Loucy (cell line): Measurements from ENCODE around the gene CKMT2.

Experiments used
- EZH2phosphoT487 ChIP-seq: fragments of 200-600 bp; IDR thresholded peaks from 2 replicates; pipeline ENCODE4 v1.6.1; 2018; ENCODE audit warnings: antibody characterized with exemption, mild to moderate bottlenecking, moderate library complexity, borderline replicate concordance
- TF ChIP-seq, protein P1 (sequence below): fragments of 200-600 bp; sonication (generic); conservative IDR thresholded peaks from 2 replicates; pipeline ENCODE4 v1.5.1; 2014; ENCODE audit warnings: mild to moderate bottlenecking, antibody characterized with exemption, low read length

- TF ChIP-seq, protein P1, sequence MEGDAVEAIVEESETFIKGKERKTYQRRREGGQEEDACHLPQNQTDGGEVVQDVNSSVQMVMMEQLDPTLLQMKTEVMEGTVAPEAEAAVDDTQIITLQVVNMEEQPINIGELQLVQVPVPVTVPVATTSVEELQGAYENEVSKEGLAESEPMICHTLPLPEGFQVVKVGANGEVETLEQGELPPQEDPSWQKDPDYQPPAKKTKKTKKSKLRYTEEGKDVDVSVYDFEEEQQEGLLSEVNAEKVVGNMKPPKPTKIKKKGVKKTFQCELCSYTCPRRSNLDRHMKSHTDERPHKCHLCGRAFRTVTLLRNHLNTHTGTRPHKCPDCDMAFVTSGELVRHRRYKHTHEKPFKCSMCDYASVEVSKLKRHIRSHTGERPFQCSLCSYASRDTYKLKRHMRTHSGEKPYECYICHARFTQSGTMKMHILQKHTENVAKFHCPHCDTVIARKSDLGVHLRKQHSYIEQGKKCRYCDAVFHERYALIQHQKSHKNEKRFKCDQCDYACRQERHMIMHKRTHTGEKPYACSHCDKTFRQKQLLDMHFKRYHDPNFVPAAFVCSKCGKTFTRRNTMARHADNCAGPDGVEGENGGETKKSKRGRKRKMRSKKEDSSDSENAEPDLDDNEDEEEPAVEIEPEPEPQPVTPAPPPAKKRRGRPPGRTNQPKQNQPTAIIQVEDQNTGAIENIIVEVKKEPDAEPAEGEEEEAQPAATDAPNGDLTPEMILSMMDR: no peak
- no peak for TF ChIP-seq EZH2phosphoT487
Observed at GRCh38 chr5:81268521-81269196, 35.5 kb downstream of the CKMT2 start.
